ENCODE measurements around the gene APOBEC3A. TPM values are rescaled to one million over a fixed set of nuclear protein-coding genes. Genes with fewer than 3 reads are reported as not detected.

APOBEC3A gene
- total and polyA plus RNA-seq, 2 of the 4 experiments (the other 2 are of a cell fraction), result not detected

DNA sequence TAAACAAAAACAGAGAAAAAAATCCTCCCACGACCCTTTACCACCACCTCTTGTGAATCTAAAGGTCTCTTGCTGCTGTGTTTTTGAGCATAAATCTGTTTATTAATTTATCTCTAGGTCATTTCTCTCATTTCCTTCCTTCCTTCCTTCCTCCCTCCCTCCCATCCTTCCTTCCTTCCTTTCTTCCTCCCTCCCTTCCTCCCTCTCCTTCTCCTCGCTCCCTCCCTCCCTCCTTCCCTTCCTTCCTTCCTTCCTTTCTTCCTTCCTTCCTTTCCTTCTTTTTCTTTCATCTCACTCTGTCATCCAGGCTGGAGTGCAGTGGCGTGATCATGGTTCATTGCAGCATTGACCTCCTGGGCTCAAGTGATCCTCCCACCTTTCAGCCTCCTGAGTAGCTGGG is 13.5 kb upstream of the APOBEC3A start:
- Histone ChIP-seq H4K91ac (ENCODE audit: insufficient read depth, low read depth, low read length) (no peak overlapping the region), H4K20me1 (ENCODE audit: insufficient read depth, low read length) (no peaks in the 10 kb centered on the region), H3K4me3 (ENCODE audit: insufficient read depth, low read depth, low read length) (no peak overlapping the region), H2AFZ (replicated peaks; ENCODE audit: low read length, poor library complexity) (no peak overlapping the region), H3K27ac (ENCODE audit: insufficient read depth, low read length) (no peak overlapping the region), H3K23ac (ENCODE audit: low read depth, low read length) (no peak overlapping the region), H3K9me1 (ENCODE audit: insufficient read depth, low read length) (no peaks in the 10 kb centered on the region), H3K9ac (ENCODE audit: low read depth, low read length) (no peak overlapping the region), H3K79me1 (ENCODE audit: low read depth in 1 of 2, low read length in 2 of 2) (no peaks in the 10 kb centered on the region), H3K27me3 (ENCODE audit: control insufficient read depth, insufficient read depth, low read length) (peaks cover 69% of the 10 kb centered on the region), H2AK9ac (replicated peaks; ENCODE audit: low read depth, low read length, poor library complexity) (no peak overlapping the region), H2BK5ac (ENCODE audit: low read depth, low read length, poor library complexity, severe bottlenecking) (no peak overlapping the region), H3K9me3 (ENCODE audit: control insufficient read depth, insufficient read depth, low read length) (0 out of 2 replicates have a peak, but pooled peaks cover 2% of the 10 kb centered on the region), H2AK5ac (ENCODE audit: low read depth, low read length) (no peak overlapping the region), H2BK15ac (ENCODE audit: low read depth, low read length) (no peak overlapping the region), H3K4me1 (ENCODE audit: control insufficient read depth, insufficient read depth, low read length) (no peaks in the 10 kb centered on the region), H3K18ac (ENCODE audit: low read depth, low read length) (no peak overlapping the region), H2BK120ac (ENCODE audit: low read depth, low read length) (no peak overlapping the region), H4K5ac (ENCODE audit: low read depth, low read length) (no peak overlapping the region), H3K36me3 (ENCODE audit: control insufficient read depth, insufficient read depth, low read length) (no peaks in the 10 kb centered on the region), H3K14ac (replicated peaks; ENCODE audit: low read depth, low read length) (no peak overlapping the region), H3K4ac (ENCODE audit: low read depth, low read length) (no peak overlapping the region), H2BK20ac (ENCODE audit: low read depth, low read length) (no peak overlapping the region), H4K8ac (ENCODE audit: low read depth in 2 of 2, low read length in 2 of 2) (no peak overlapping the region), H3K4me2 (ENCODE audit: low read depth, low read length) (no peak overlapping the region), H3K56ac (ENCODE audit: extremely low read depth, insufficient read depth, low read length) (no peak overlapping the region)
- in situ Hi-C loops (cut with MboI; ENCODE audit: low sequenced_read_pairs) (no loop called here), intact Hi-C loops (cut with micrococcal nuclease) (no loop called here), dilution Hi-C loops (cut with HindIII; ENCODE audit: low sequenced_read_pairs, unreplicated experiment) (no loop called here)
- CTCF ChIA-PET, result interaction anchor here (0.5 kb wide), 1 partner anchor 28 kb away, joined by 3 read pairs; no protein-coding TSS in a partner anchor
- WGBS, 2 experiments (ENCODE audit: extremely low coverage in 2 of 2, insufficient read length in 1 of 2), result 60% methylated on average over 1 of the region's 3 CpGs; no CpG with 5 or more reads in 1 of the 2 experiments
- POLR2A ChIA-PET (ENCODE audit: unreplicated experiment), result no interaction called here
- no TSS peak for BruUV-seq (replicated peaks)
- DNase-seq, result no peak
- no peak for ATAC-seq (ENCODE audit: low read depth)
- TF ChIP-seq, protein P1, sequence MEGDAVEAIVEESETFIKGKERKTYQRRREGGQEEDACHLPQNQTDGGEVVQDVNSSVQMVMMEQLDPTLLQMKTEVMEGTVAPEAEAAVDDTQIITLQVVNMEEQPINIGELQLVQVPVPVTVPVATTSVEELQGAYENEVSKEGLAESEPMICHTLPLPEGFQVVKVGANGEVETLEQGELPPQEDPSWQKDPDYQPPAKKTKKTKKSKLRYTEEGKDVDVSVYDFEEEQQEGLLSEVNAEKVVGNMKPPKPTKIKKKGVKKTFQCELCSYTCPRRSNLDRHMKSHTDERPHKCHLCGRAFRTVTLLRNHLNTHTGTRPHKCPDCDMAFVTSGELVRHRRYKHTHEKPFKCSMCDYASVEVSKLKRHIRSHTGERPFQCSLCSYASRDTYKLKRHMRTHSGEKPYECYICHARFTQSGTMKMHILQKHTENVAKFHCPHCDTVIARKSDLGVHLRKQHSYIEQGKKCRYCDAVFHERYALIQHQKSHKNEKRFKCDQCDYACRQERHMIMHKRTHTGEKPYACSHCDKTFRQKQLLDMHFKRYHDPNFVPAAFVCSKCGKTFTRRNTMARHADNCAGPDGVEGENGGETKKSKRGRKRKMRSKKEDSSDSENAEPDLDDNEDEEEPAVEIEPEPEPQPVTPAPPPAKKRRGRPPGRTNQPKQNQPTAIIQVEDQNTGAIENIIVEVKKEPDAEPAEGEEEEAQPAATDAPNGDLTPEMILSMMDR (conservative IDR thresholded peaks at IDR 0.05; ENCODE audit: low read depth, low read length), result no peak
- TF ChIP-seq RAD21 (IDR thresholded peaks at IDR 0.05; ENCODE audit: low read length) (no peak), CHD1 (IDR thresholded peaks at IDR 0.05; ENCODE audit: low read depth, low read length) (no peak), MAFK (IDR thresholded peaks at IDR 0.05; ENCODE audit: low read depth, low read length) (no peak), ELK1 (IDR thresholded peaks at IDR 0.05; ENCODE audit: borderline replicate concordance, low read depth, low read length) (no peak), FOS (IDR thresholded peaks at IDR 0.05; ENCODE audit: low read depth, low read length) (no peak), NFE2L2 (IDR thresholded peaks at IDR 0.05; ENCODE audit: low read depth, low read length) (no peak), RCOR1 (IDR thresholded peaks at IDR 0.05; ENCODE audit: insufficient replicate concordance, low read length) (no peak), SMC3 (IDR thresholded peaks at IDR 0.05; ENCODE audit: low read depth, low read length) (no peak), POLR2A (IDR thresholded peaks at IDR 0.05; ENCODE audit: low read depth, low read length) (no peak), RFX5 (IDR thresholded peaks at IDR 0.05; ENCODE audit: low read depth, low read length) (no peak), USF2 (IDR thresholded peaks at IDR 0.05; ENCODE audit: low read depth, low read length) (no peak), BHLHE40 (IDR thresholded peaks at IDR 0.05; ENCODE audit: low read depth, low read length) (no peak), CEBPB (IDR thresholded peaks at IDR 0.05; ENCODE audit: low read depth, low read length) (no peak), MXI1 (IDR thresholded peaks at IDR 0.05; ENCODE audit: borderline replicate concordance, low read depth, low read length) (no peak), MAZ (IDR thresholded peaks at IDR 0.05; ENCODE audit: borderline replicate concordance, low read depth, low read length) (no peak)
